H9 (cell line): ENCODE measurements around the gene RERE. TPM values are rescaled to one million over a fixed set of nuclear protein-coding genes. Genes with fewer than 3 reads are reported as not detected.

ENCODE experiments used
- DNase-seq: peaks from one replicate; pipeline ENCODE4 v3.0.0-alpha.2; 2017
- H2AFZ ChIP-seq: one replicate; pipeline ENCODE4 v1.6.1; 2013; ENCODE audit warnings: mild to moderate bottlenecking, low read length, control low read depth, moderate library complexity
- H2AK5ac ChIP-seq: 2 replicates; pipeline ENCODE4 v1.6.1; 2013; ENCODE audit warnings: low read length, control low read depth, mixed read lengths; ENCODE audit not compliant: insufficient read length
- H2BK120ac ChIP-seq: one replicate; pipeline ENCODE4 v1.6.1; 2013; ENCODE audit warnings: low read depth, mild to moderate bottlenecking, low read length, control low read depth, inconsistent platforms; ENCODE audit not compliant: poor library complexity, severe bottlenecking
- H2BK12ac ChIP-seq: 2 replicates; pipeline ENCODE4 v1.6.1; 2013; ENCODE audit warnings: low read length, control low read depth, mixed read lengths, low read depth; ENCODE audit not compliant: insufficient read length
- H2BK15ac ChIP-seq: 2 replicates; pipeline ENCODE4 v1.6.1; 2013; ENCODE audit warnings: low read depth, low read length, control low read depth
- H2BK20ac ChIP-seq: one replicate; pipeline ENCODE4 v1.6.1; 2013; ENCODE audit warnings: low read depth, mild to moderate bottlenecking, low read length, control low read depth, inconsistent platforms; ENCODE audit not compliant: poor library complexity, severe bottlenecking
- H2BK5ac ChIP-seq: 2 replicates; pipeline ENCODE4 v1.6.1; 2013; ENCODE audit warnings: low read length, control low read depth, mixed read lengths; ENCODE audit not compliant: insufficient read length
- H3K14ac ChIP-seq: 2 replicates; pipeline ENCODE4 v1.6.1; 2013; ENCODE audit warnings: low read length, control low read depth; ENCODE audit not compliant: insufficient read depth
- H3K18ac ChIP-seq: 2 replicates; pipeline ENCODE4 v1.6.1; 2013; ENCODE audit warnings: low read depth, mild to moderate bottlenecking, mixed read lengths, low read length, control low read depth; ENCODE audit not compliant: insufficient read length
- H3K23ac ChIP-seq: 2 replicates; pipeline ENCODE4 v1.6.1; 2013; ENCODE audit warnings: low read length, control low read depth, mixed read lengths, low read depth; ENCODE audit not compliant: insufficient read length
- H3K23me2 ChIP-seq: 2 replicates; pipeline ENCODE4 v1.6.1; 2013; ENCODE audit warnings: low read depth, mild to moderate bottlenecking, mixed read lengths, low read length, control low read depth; ENCODE audit not compliant: insufficient read length, poor library complexity, severe bottlenecking
- H3K27ac ChIP-seq: 2 replicates; pipeline ENCODE4 v1.5.1; 2013; ENCODE audit warnings: low read length, control low read depth, mixed read lengths, low read depth; ENCODE audit not compliant: insufficient read length
- H3K27me3 ChIP-seq: 2 replicates; pipeline ENCODE4 v1.6.1; 2013; ENCODE audit warnings: low read length, control low read depth, inconsistent platforms; ENCODE audit not compliant: insufficient read depth
- H3K4ac ChIP-seq: 2 replicates; pipeline ENCODE4 v1.6.1; 2013; ENCODE audit warnings: low read depth, mild to moderate bottlenecking, control low read depth, inconsistent platforms, low read length, moderate library complexity
- H3K4me1 ChIP-seq: 2 replicates; pipeline ENCODE4 v1.6.1; 2013; ENCODE audit warnings: low read length, control low read depth, inconsistent platforms; ENCODE audit not compliant: insufficient read depth
- H3K4me2 ChIP-seq: 2 replicates; pipeline ENCODE4 v1.6.1; 2013; ENCODE audit warnings: low read length, control low read depth, mixed read lengths; ENCODE audit not compliant: insufficient read length, insufficient read depth
- H3K56ac ChIP-seq: 2 replicates; pipeline ENCODE4 v1.6.1; 2013; ENCODE audit warnings: low read depth, mild to moderate bottlenecking, mixed read lengths, low read length, control low read depth; ENCODE audit not compliant: insufficient read length
- H3K79me1 ChIP-seq: 2 replicates; pipeline ENCODE4 v1.6.1; 2013; ENCODE audit warnings: low read depth, mild to moderate bottlenecking, moderate library complexity, low read length, control low read depth, inconsistent platforms; ENCODE audit not compliant: insufficient read depth, poor library complexity, severe bottlenecking
- H3K79me2 ChIP-seq: 2 replicates; pipeline ENCODE4 v1.6.1; 2013; ENCODE audit warnings: low read length, control low read depth, inconsistent platforms; ENCODE audit not compliant: insufficient read depth
- H3K9ac ChIP-seq: 2 replicates; pipeline ENCODE4 v1.6.1; 2013; ENCODE audit warnings: low read length, control low read depth, mixed read lengths; ENCODE audit not compliant: insufficient read length; ENCODE audit errors: extremely low read depth
- H3K9me3 ChIP-seq: one replicate; pipeline ENCODE4 v1.6.1; 2013; ENCODE audit warnings: low read depth, low read length, inconsistent platforms; ENCODE audit not compliant: control insufficient read depth
- H3T11ph ChIP-seq: one replicate; pipeline ENCODE4 v1.6.1; 2013; ENCODE audit warnings: mild to moderate bottlenecking, low read length, control low read depth, inconsistent platforms
- H4K20me1 ChIP-seq: one replicate; pipeline ENCODE4 v1.6.1; 2013; ENCODE audit not compliant: control insufficient read depth, insufficient read length, insufficient read depth
- H4K5ac ChIP-seq: 2 replicates; pipeline ENCODE4 v1.6.1; 2013; ENCODE audit warnings: low read depth, mild to moderate bottlenecking, mixed read lengths, low read length, control low read depth; ENCODE audit not compliant: insufficient read length
- H4K8ac ChIP-seq: replicated peaks from 2 replicates; pipeline ENCODE4 v1.6.1; 2013; ENCODE audit warnings: low read length, control low read depth, mixed read lengths, low read depth; ENCODE audit not compliant: insufficient read length
- H4K91ac ChIP-seq: 2 replicates; pipeline ENCODE4 v1.6.1; 2013; ENCODE audit warnings: low read depth, mild to moderate bottlenecking, moderate library complexity, mixed read lengths, low read length, control low read depth; ENCODE audit not compliant: insufficient read length
- H3K27ac Mint-ChIP-seq, 3 experiments: 2 replicates in 2 of 3; 3 replicates in 1 of 3; pipeline ENCODE4 v1.8.0; 2020 to 2021; ENCODE audit warnings: mixed read lengths in 3 of 3, mild to moderate bottlenecking in 1 of 3, moderate library complexity in 1 of 3
- H3K27me3 Mint-ChIP-seq: 2 replicates; pipeline ENCODE4 v1.8.0; 2021; ENCODE audit warnings: low read depth, mild to moderate bottlenecking, moderate library complexity, mixed read lengths
- H3K36me3 Mint-ChIP-seq, 3 experiments: 2 replicates in 2 of 3; 3 replicates in 1 of 3; pipeline ENCODE4 v1.8.0; 2020 to 2021; ENCODE audit warnings: low read depth in 3 of 3, mixed read lengths in 3 of 3; ENCODE audit not compliant: insufficient read depth in 1 of 3
- H3K4me1 Mint-ChIP-seq, 2 experiments: 2 replicates each; pipeline ENCODE4 v1.8.0; 2020; ENCODE audit warnings: mixed read lengths in 2 of 2
- H3K4me3 Mint-ChIP-seq, 2 experiments: 2 replicates in 1 of 2; 3 replicates in 1 of 2; pipeline ENCODE4 v1.8.0; 2020 to 2021; ENCODE audit warnings: mild to moderate bottlenecking in 2 of 2, mixed read lengths in 2 of 2, moderate library complexity in 1 of 2
- H3K9me3 Mint-ChIP-seq, 2 experiments: 2 replicates in 1 of 2; 3 replicates in 1 of 2; pipeline ENCODE4 v1.8.0; 2020; ENCODE audit warnings: mild to moderate bottlenecking in 2 of 2, mixed read lengths in 2 of 2, moderate library complexity in 1 of 2
- CTCF ChIP-seq: fragments of 200-600 bp; sonication (generic); conservative IDR thresholded peaks from 3 replicates; pipeline ENCODE4 v1.8.0; 2021; ENCODE audit warnings: antibody characterized with exemption, mild to moderate bottlenecking
- WGBS: extraction: QIAGEN DNeasy Blood & Tissue Kit; methylation state at CpG from one replicate; pipeline ENCODE4 v1.1.7; 2013; ENCODE audit warnings: missing lambda C conversion rate, low lambda C conversion rate, mixed read lengths; ENCODE audit not compliant: insufficient read length; ENCODE audit errors: extremely low coverage; 5-methylcytosine and 5-hydroxymethylcytosine counted together
- total RNA-seq: library from RNA; stranded (reverse); gene quantifications from 2 replicates; pipeline ENCODE4 v1.2.1, GENCODE V29; 2021

RERE gene
- total RNA-seq, 1 experiment from 2014 or later = 103 TPM

GRCh38 chr1:8682573-8682972 lies 134.9 kb downstream of the RERE start:
- H3K36me3 Mint-ChIP-seq = no peaks in the 10 kb centered on the region; a peak in 1 of 7 replicates
- no peak overlapping the region for H3K27ac Mint-ChIP-seq
- Histone ChIP-seq H3K23me2 (no peaks in the 10 kb centered on the region), H3K27me3 (no peaks in the 10 kb centered on the region), H3K18ac (no peak overlapping the region), H4K91ac (no peak overlapping the region), H2BK12ac (no peak overlapping the region), H4K20me1 (no peaks in the 10 kb centered on the region), H2AK5ac (no peak overlapping the region), H3K56ac (no peak overlapping the region), H3K4me1 (peaks cover 11% of the 10 kb centered on the region; the same call in 1 of the 2 replicates), H3K79me2 (peaks cover 61% of the 10 kb centered on the region; the same call in 1 of the 2 replicates), H3K14ac (no peak overlapping the region), H3K4ac (no peak overlapping the region), H4K5ac (no peak overlapping the region), H3T11ph (no peak overlapping the region), H3K23ac (no peak overlapping the region), H3K27ac (no peak overlapping the region), H2AFZ (no peak overlapping the region), H3K79me1 (peaks cover 8% of the 10 kb centered on the region), H3K9ac (no peak overlapping the region), H2BK5ac (no peak overlapping the region), H4K8ac (no peak overlapping the region), H2BK120ac (no peak overlapping the region), H3K4me2 (no peak overlapping the region), H2BK15ac (no peak overlapping the region), H2BK20ac (no peak overlapping the region), H3K9me3 (no peaks in the 10 kb centered on the region)
- H3K4me1 Mint-ChIP-seq = peaks cover 37 to 41% of the 10 kb centered on the region in 2 experiments
- DNase-seq = no peak
- H3K27me3 Mint-ChIP-seq = no peaks in the 10 kb centered on the region
- no peak overlapping the region for H3K4me3 Mint-ChIP-seq
- no peak for TF ChIP-seq CTCF
- WGBS = no CpG with 5 or more reads among the region's 4 CpGs
- no peaks in the 10 kb centered on the region for H3K9me3 Mint-ChIP-seq
